HCT116 (cell line): ENCODE data around the gene PRAME. TPM values are rescaled to one million over a fixed set of nuclear protein-coding genes. Genes with fewer than 3 reads are reported as not detected.

ENCODE experiments used
- ATAC-seq: fragments of 200-7000 bp; cut with Tn5 transposase; 2 replicates; pipeline ENCODE4 v1.9.1; 2020; ENCODE audit warnings: mild to moderate bottlenecking, moderate library complexity
- BruUV-seq: library from RNA; stranded (reverse); fragments of 400-500 nt; replicated peaks from 2 replicates; lab custom pipeline; 2021; lab: Mats Ljungman, UMichigan
- CTCF ChIA-PET: fragments of 300-600 bp; sonication (Branson Sonifier 250); formaldehyde crosslinking; loops from one replicate; lab custom pipeline; 2021; ENCODE audit warnings: antibody characterized with exemption; lab: Charles Lee
- POLR2A ChIA-PET: fragments of 300-600, 350-600 bp; sonication (Branson Sonifier 250); formaldehyde crosslinking; loops from one replicate; lab custom pipeline; 2021; ENCODE audit warnings: antibody characterized with exemption; lab: Charles Lee
- RAD21 ChIA-PET, 2 experiments: fragments of 300-600 bp; sonication (Branson Sonifier 250); formaldehyde crosslinking; loops; one replicate each; lab custom pipeline; 2023; ENCODE audit warnings: low total read pairs in 2 of 2; ENCODE audit not compliant: uncharacterized antibody in 2 of 2, unreplicated experiment in 2 of 2, low non-redundant PET in 1 of 2; lab: Charles Lee
- DNase-seq: peaks from one replicate; pipeline ENCODE4 v3.0.0-alpha.2; 2010; ENCODE audit warnings: low read depth, low spot score
- H2AFZ ChIP-seq: fragments of 200-600 bp; shearing (Covaris generic), sonication (generic); 2 replicates; pipeline ENCODE4 v1.6.1; 2017; ENCODE audit warnings: low read depth, mixed run types, mixed read lengths, antibody characterized with exemption, low read length; ENCODE audit not compliant: poor library complexity, severe bottlenecking
- H3K27ac ChIP-seq: 2 replicates; pipeline ENCODE4 v1.5.1; 2012; ENCODE audit warnings: low read depth, low read length
- H3K27me3 ChIP-seq: fragments of 200-600 bp; sonication (generic); 2 replicates; pipeline ENCODE4 v1.6.1; 2016; ENCODE audit warnings: mixed run types, low read length, mixed read lengths; ENCODE audit not compliant: insufficient read depth
- H3K36me3 ChIP-seq, 2 experiments: fragments of 200-500 bp in 1 of 2; fragments of 200-600 bp in 1 of 2; sonication (Bioruptor generic) in 1 of 2; sonication (generic) in 1 of 2; 2 replicates each; pipeline versions ENCODE4 v1.5.1 to v1.6.1; 2014 to 2016; ENCODE audit warnings: low read length in 2 of 2, inconsistent platforms in 1 of 2, mixed read lengths in 1 of 2, mixed run types in 1 of 2; ENCODE audit not compliant: insufficient read depth in 2 of 2, control insufficient read depth in 1 of 2
- H3K4me1 ChIP-seq, 2 experiments: fragments of 200-600 bp in 1 of 2; sonication (generic) in 1 of 2; 2 replicates each; pipeline versions ENCODE4 v1.5.1 to v1.6.1; 2012 to 2017; ENCODE audit warnings: low read length in 2 of 2, inconsistent platforms in 1 of 2, mild to moderate bottlenecking in 1 of 2, mixed read lengths in 1 of 2, mixed run types in 1 of 2, moderate library complexity in 1 of 2; ENCODE audit not compliant: insufficient read depth in 2 of 2, control insufficient read depth in 1 of 2
- H3K4me2 ChIP-seq: fragments of 200-600 bp; sonication (generic); 2 replicates; pipeline ENCODE4 v1.6.1; 2017; ENCODE audit warnings: mixed run types, low read length, mixed read lengths
- H3K4me3 ChIP-seq, 2 experiments: fragments of 200-600 bp in 1 of 2; sonication (generic) in 1 of 2; replicated peaks in 1 of 2; 2 replicates each; pipeline ENCODE4 v1.5.1; 2011 to 2016; ENCODE audit warnings: low read length in 2 of 2, control low read depth in 1 of 2, low read depth in 1 of 2, mild to moderate bottlenecking in 1 of 2, mixed read lengths in 1 of 2, mixed run types in 1 of 2
- H3K79me2 ChIP-seq: fragments of 200-600 bp; sonication (generic); 2 replicates; pipeline ENCODE4 v1.6.1; 2017; ENCODE audit warnings: mild to moderate bottlenecking, mixed run types, low read length, moderate library complexity, mixed read lengths; ENCODE audit not compliant: insufficient read depth
- H3K9ac ChIP-seq: fragments of 200-600 bp; sonication (generic); 2 replicates; pipeline ENCODE4 v1.6.1; 2016; ENCODE audit warnings: low read length, mixed read lengths
- H3K9me2 ChIP-seq: fragments of 200-600 bp; sonication (generic), shearing (Covaris generic); 2 replicates; pipeline ENCODE4 v1.6.1; 2017; ENCODE audit warnings: mixed run types, mild to moderate bottlenecking, moderate library complexity; ENCODE audit not compliant: insufficient read depth
- H3K9me3 ChIP-seq, 2 experiments: fragments of 200-500 bp in 1 of 2; fragments of 200-600 bp in 1 of 2; sonication (Bioruptor generic) in 1 of 2; sonication (generic) in 1 of 2; 2 replicates each; pipeline ENCODE4 v1.6.1; 2014 to 2017; ENCODE audit warnings: low read length in 2 of 2, mixed read lengths in 2 of 2, inconsistent platforms in 1 of 2, low read depth in 1 of 2, mild to moderate bottlenecking in 1 of 2, mixed run types in 1 of 2, moderate library complexity in 1 of 2; ENCODE audit not compliant: control insufficient read depth in 1 of 2, insufficient read depth in 1 of 2
- H4K20me1 ChIP-seq: fragments of 200-600 bp; sonication (generic), shearing (Covaris generic); 2 replicates; pipeline ENCODE4 v1.6.1; 2017; ENCODE audit warnings: mixed run types, mild to moderate bottlenecking, moderate library complexity; ENCODE audit not compliant: insufficient read depth
- CBX3 ChIP-seq: IDR thresholded peaks from 2 replicates; pipeline ENCODE4 v1.6.1; 2012; ENCODE audit warnings: low read depth
- CEBPB ChIP-seq: IDR thresholded peaks from 2 replicates; pipeline ENCODE4 v1.6.1; 2012; ENCODE audit warnings: low read depth
- EZH2 ChIP-seq: fragments of 200-600 bp; sonication (generic); IDR thresholded peaks from 2 replicates; pipeline ENCODE4 v1.6.1; 2017; ENCODE audit warnings: antibody characterized with exemption, mixed run types
- EZH2phosphoT487 ChIP-seq: fragments of 200-600 bp; IDR thresholded peaks from 2 replicates; pipeline ENCODE4 v1.6.1; 2018; ENCODE audit warnings: antibody characterized with exemption, borderline replicate concordance
- FOSL1 ChIP-seq: IDR thresholded peaks from 2 replicates; pipeline ENCODE4 v1.6.1; 2012; ENCODE audit warnings: low read depth
- POLR2A ChIP-seq: IDR thresholded peaks from 2 replicates; pipeline ENCODE4 v1.7.0; 2011; ENCODE audit warnings: borderline replicate concordance; ENCODE audit not compliant: insufficient read depth, insufficient read length; ENCODE audit errors: extremely low read depth
- RAD21 ChIP-seq: IDR thresholded peaks from 2 replicates; pipeline ENCODE4 v1.6.1; 2012; ENCODE audit warnings: low read depth, mild to moderate bottlenecking
- SIN3A ChIP-seq: IDR thresholded peaks from 2 replicates; pipeline ENCODE4 v1.6.1; 2012; ENCODE audit warnings: low read depth
- SP1 ChIP-seq: IDR thresholded peaks from 2 replicates; pipeline ENCODE4 v1.6.1; 2012; ENCODE audit warnings: low read depth
- SRF ChIP-seq: IDR thresholded peaks from 2 replicates; pipeline ENCODE4 v1.6.1; 2012; ENCODE audit warnings: low read depth
- ZBTB33 ChIP-seq: IDR thresholded peaks from 2 replicates; pipeline ENCODE4 v1.6.1; 2011; ENCODE audit warnings: mild to moderate bottlenecking, low read length, moderate library complexity; ENCODE audit not compliant: insufficient replicate concordance; ENCODE audit errors: extremely low read depth
- ZNF274 ChIP-seq: fragments of 200-500 bp; sonication (Bioruptor generic); IDR thresholded peaks from 2 replicates; pipeline ENCODE4 v1.6.1; 2014; ENCODE audit warnings: mild to moderate bottlenecking, low read depth, low read length, inconsistent platforms
- intact Hi-C: fragments of 100-400 bp; cut with micrococcal nuclease; formaldehyde crosslinking; loops from 2 replicates; pipeline ENCODE4 v1.10.0; 2022
- total RNA-seq: library from RNA; stranded (reverse); gene quantifications from one replicate; pipeline ENCODE4 v1.2.1, GENCODE V29; 2021; ENCODE audit not compliant: unreplicated experiment

Gene PRAME
- total RNA-seq, 1 experiment from 2014 or later: 28.4 TPM

GRCh38 chr22:22550789-22551434, 8.2 kb downstream of the PRAME start:
- H3K4me2 ChIP-seq: no peak overlapping the region
- H3K27me3 ChIP-seq: no peaks in the 10 kb centered on the region
- no peak overlapping the region for H2AFZ ChIP-seq
- intact Hi-C loops: no loop called here
- H3K79me2 ChIP-seq: no peaks in the 10 kb centered on the region
- RAD21 ChIA-PET: no interaction called here
- no peak overlapping the region for H3K9ac ChIP-seq
- no peaks in the 10 kb centered on the region for H4K20me1 ChIP-seq
- H3K4me1 ChIP-seq: no peaks in the 10 kb centered on the region
- ATAC-seq (no peak), DNase-seq (no peak)
- peaks cover 5 to 6% of the 10 kb centered on the region in 2 experiments; a peak in 1 of 4 replicates for H3K36me3 ChIP-seq
- no peak overlapping the region for H3K27ac ChIP-seq
- TF ChIP-seq FOSL1 (no peak), SP1 (no peak), CBX3 (no peak), EZH2 (no peak), POLR2A (no peak), SRF (no peak), CEBPB (no peak), RAD21 (no peak), SIN3A (no peak), ZNF274 (no peak), ZBTB33 (no peak), EZH2phosphoT487 (no peak)
- no peaks in the 10 kb centered on the region for H3K9me3 ChIP-seq
- CTCF ChIA-PET: no interaction called here
- POLR2A ChIA-PET: no interaction called here
- H3K4me3 ChIP-seq: no peak overlapping the region
- no TSS peak for BruUV-seq
- H3K9me2 ChIP-seq: no peaks in the 10 kb centered on the region
